Activated CD8-positive, alpha-beta T cell treated with anti-CD3 and anti-CD28 coated beads for 36 hours (primary cell): ENCODE measurements around the gene PTPRJ. TPM values are rescaled to one million over a fixed set of nuclear protein-coding genes. Genes with fewer than 3 reads are reported as not detected.
A peak's percentile ranks its signal among the peaks of the same experiment; 100 is the strongest.

Experiments used
- ATAC-seq: fragments of 200-7000 bp; cut with Tn5 transposase; one replicate; pipeline ENCODE4 v1.10.0; 2021; ENCODE audit warnings: mild to moderate bottlenecking, moderate library complexity
- CTCF ChIA-PET: fragments of 350-600 bp; sonication (Branson Sonifier 250); formaldehyde crosslinking; loops from one replicate; lab custom pipeline; 2021; ENCODE audit warnings: antibody characterized with exemption; lab: Charles Lee
- POLR2A ChIA-PET: fragments of 350-600 bp; sonication (Branson Sonifier 250); formaldehyde crosslinking; loops from one replicate; lab custom pipeline; 2021; ENCODE audit warnings: antibody characterized with exemption; lab: Charles Lee
- DNase-seq: peaks from one replicate; pipeline ENCODE4 v3.0.0-alpha.2; 2020
- H3K27ac Mint-ChIP-seq: one replicate; pipeline ENCODE4 v1.8.0; 2021; ENCODE audit warnings: mild to moderate bottlenecking, mixed read lengths
- H3K27me3 Mint-ChIP-seq: one replicate; pipeline ENCODE4 v1.8.0; 2021; ENCODE audit warnings: mixed read lengths
- H3K36me3 Mint-ChIP-seq: one replicate; pipeline ENCODE4 v1.8.0; 2021; ENCODE audit warnings: low read depth, mixed read lengths
- H3K4me1 Mint-ChIP-seq: one replicate; pipeline ENCODE4 v1.8.0; 2021; ENCODE audit warnings: low read depth, mixed read lengths
- H3K4me3 Mint-ChIP-seq: one replicate; pipeline ENCODE4 v1.8.0; 2021; ENCODE audit warnings: mild to moderate bottlenecking, moderate library complexity, mixed read lengths
- H3K9me3 Mint-ChIP-seq: one replicate; pipeline ENCODE4 v1.8.0; 2021; ENCODE audit warnings: mixed read lengths
- intact Hi-C: fragments of 100-400 bp; cut with micrococcal nuclease; formaldehyde crosslinking; loops from one replicate; pipeline ENCODE4 v1.10.0; 2022
- total RNA-seq, 2 experiments: library from RNA; stranded (reverse); gene quantifications; one replicate each; pipeline ENCODE4 v1.2.3, GENCODE V29; 2021
- TF ChIP-seq, protein P1 (sequence below): fragments of 200-600 bp; IDR thresholded peaks from one replicate; pipeline ENCODE4 v1.8.0; 2022; ENCODE audit warnings: antibody characterized with exemption, mild to moderate bottlenecking

PTPRJ gene
- total RNA-seq, 2 experiments from 2014 or later: 21.5 to 23.4 TPM

DNA sequence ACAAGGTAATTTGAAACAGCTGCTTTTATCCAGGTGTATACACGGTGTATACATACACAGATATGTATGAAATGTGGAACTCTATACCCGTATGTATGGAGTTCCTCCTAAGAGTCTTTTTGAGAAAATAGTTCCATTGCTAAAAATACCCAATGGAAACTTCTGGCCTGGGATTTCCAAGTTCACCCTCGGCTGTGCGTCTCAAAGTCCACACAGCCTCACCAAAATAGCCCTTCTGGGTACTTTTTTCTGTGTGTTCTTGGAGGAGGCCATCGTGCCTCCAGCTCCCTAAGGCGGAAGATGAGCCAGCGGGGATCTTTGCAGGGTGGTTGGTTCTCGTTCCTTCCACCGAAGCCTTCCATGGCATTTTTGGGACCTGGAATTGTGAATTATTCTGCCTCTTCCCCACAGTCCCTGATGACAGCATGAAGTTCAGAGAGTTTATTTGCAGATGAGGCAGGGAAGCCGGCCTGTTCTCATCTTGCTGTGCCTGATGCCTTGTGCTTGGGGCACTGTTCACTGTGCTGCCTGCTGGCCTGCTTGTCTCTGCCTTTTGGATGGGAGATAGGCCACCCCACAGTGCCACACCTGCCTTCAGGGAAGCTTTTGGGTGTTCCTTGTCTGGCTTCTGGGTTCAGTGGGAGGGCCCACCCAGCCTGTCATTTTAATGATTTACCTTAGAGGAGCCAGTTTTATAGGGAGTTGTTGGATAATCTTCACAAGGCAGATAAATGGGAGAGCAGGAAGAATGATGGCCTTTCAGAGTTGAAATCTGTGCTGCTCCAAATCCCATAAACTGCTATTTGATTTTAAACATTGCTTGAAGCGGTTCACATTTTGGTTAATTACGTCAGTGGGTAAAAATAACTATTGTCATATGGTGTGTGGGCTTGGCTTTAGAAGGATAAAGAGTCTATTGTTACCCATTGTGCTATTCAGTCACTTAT, 123.5 kb downstream of the PTPRJ start:
- TF ChIP-seq, protein P1, sequence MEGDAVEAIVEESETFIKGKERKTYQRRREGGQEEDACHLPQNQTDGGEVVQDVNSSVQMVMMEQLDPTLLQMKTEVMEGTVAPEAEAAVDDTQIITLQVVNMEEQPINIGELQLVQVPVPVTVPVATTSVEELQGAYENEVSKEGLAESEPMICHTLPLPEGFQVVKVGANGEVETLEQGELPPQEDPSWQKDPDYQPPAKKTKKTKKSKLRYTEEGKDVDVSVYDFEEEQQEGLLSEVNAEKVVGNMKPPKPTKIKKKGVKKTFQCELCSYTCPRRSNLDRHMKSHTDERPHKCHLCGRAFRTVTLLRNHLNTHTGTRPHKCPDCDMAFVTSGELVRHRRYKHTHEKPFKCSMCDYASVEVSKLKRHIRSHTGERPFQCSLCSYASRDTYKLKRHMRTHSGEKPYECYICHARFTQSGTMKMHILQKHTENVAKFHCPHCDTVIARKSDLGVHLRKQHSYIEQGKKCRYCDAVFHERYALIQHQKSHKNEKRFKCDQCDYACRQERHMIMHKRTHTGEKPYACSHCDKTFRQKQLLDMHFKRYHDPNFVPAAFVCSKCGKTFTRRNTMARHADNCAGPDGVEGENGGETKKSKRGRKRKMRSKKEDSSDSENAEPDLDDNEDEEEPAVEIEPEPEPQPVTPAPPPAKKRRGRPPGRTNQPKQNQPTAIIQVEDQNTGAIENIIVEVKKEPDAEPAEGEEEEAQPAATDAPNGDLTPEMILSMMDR: no peak
- Mint-ChIP-seq H3K4me1 (peaks cover 51% of the 10 kb centered on the region), H3K27ac (no peak overlapping the region), H3K27me3 (no peaks in the 10 kb centered on the region), H3K4me3 (no peak overlapping the region), H3K9me3 (no peaks in the 10 kb centered on the region), H3K36me3 (no peaks in the 10 kb centered on the region)
- DNase-seq (no peak), ATAC-seq (no peak)
- ChIA-PET CTCF (interaction anchor here (0.8 to 3.7 kb wide), 3 partner anchors 48 to 170 kb away, joined by 3 to 19 read pairs (median 3); no protein-coding TSS in a partner anchor), POLR2A (no interaction called here)
- intact Hi-C loops: no loop called here

DNA sequence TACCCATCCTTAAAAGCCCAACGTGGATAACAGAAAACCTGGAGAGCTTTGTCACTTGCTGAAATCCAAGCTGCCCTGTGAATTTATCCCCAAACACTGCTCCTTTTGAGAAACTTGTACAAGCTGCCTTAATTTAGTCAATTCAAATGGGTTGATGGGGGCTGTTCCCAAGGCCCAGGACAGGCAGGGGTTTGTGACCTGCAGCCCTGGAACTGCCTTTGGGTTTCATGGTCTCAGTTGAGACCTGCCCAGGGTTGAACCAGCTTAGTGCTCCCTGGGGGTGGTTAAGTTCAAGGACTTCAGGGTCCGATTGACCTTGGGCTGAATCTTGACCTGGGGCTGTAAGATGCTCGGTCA, 124.2 kb downstream of the PTPRJ start:
- CTCF ChIA-PET: interaction anchor here (1.0 to 3.7 kb wide), 3 partner anchors 15 to 170 kb away, joined by 3 to 19 read pairs (median 3); no protein-coding TSS in a partner anchor

DNA sequence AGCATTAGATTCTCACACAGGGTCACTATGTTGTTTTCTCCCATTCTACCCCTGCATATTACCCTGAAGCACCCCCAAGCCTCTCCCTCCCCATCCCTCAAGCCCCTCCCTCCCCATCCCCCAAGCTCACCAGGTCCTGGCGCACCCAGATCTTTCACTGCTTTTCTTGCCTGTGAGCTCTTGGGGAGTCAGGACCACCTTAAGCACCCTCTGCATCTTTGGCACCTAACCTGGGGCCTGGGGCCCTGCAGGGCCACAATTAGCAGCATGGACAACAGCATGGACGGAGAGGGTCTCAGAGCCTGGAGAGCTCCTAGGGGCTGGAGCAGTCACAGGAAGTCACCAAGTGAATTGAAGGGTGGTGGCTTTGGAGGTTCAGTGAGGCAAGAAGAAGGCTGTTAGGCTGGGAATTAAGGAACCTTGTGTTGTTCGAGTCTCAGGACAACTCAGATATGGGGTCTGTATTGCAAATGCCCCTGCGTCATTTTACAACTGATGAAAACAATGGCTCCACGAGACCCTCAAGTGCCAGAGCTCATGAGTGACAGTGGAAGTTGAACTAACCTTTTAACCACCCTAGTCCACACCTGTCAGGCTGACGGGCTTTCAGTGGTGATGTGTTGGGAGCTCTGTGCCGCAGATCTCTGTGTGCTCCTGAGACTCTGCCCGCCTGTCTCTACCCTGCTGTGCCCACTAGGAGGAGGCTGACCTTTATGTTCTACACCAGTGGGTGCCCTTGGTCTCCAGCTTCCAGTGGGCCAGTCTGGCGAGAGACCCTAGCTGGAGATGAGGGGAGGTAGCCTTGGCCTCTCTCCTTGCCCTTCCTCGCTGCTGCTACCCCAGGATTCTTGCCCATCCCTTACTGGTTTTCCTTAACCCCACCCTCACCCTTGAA, 125.0 kb downstream of the PTPRJ start:
- intact Hi-C loops: no loop called here
- no peak overlapping the region for H3K4me3 Mint-ChIP-seq
- DNase-seq: no peak
- TF ChIP-seq, protein P1: no peak
- no peaks in the 10 kb centered on the region for H3K36me3 Mint-ChIP-seq
- H3K4me1 Mint-ChIP-seq: peaks cover 61% of the 10 kb centered on the region
- no peak overlapping the region for H3K27ac Mint-ChIP-seq
- ChIA-PET CTCF (interaction anchor here (0.5 to 3.7 kb wide), 4 partner anchors 16 to 171 kb away, joined by 3 to 19 read pairs (median 3); no protein-coding TSS in a partner anchor), POLR2A (interaction anchor here (0.5 to 0.7 kb wide), 2 partner anchors 85 to 240 kb away, joined by 3 read pairs; no protein-coding TSS in a partner anchor)
- no peaks in the 10 kb centered on the region for H3K9me3 Mint-ChIP-seq
- no peak for ATAC-seq
- no peaks in the 10 kb centered on the region for H3K27me3 Mint-ChIP-seq

More for the DNA sequence above, 124.2 kb downstream of the PTPRJ start:
- TF ChIP-seq, protein P1: no peak
- Mint-ChIP-seq H3K4me1 (peaks cover 55% of the 10 kb centered on the region), H3K9me3 (no peaks in the 10 kb centered on the region), H3K36me3 (no peaks in the 10 kb centered on the region), H3K27me3 (no peaks in the 10 kb centered on the region), H3K4me3 (no peak overlapping the region), H3K27ac (no peak overlapping the region)
- ATAC-seq: no peak
- no peak for DNase-seq
- POLR2A ChIA-PET: no interaction called here
- intact Hi-C loops: no loop called here

DNA sequence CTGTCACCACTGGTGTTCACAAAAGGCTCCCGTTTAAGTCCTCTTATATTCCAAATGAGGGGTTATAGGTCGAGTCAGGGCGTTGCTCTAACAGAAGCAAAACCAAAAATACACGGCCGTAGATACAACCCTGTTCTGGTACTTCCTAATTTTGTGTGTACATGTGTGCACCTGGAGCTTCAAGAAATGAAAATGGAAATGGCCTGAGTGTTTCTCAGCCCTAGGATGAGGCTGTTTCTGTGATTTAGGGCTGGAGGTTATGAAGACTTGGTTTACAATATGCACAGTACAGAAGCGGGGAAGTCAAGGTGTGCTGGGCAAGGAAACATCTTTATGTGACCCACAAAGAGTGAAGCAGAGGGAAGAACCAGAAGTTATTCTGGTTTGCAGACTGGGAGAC, 125.8 kb downstream of the PTPRJ start:
- no peak for ATAC-seq

More for the DNA sequence above, 125.8 kb downstream of the PTPRJ start:
- intact Hi-C loops: no loop called here
- ChIA-PET CTCF (interaction anchor here (12.6 kb wide), 1 partner anchor 172 kb away, joined by 161 read pairs; no protein-coding TSS in a partner anchor), POLR2A (interaction anchor here (0.5 to 1.3 kb wide), 2 partner anchors 100 to 240 kb away, joined by 3 to 5 read pairs; no protein-coding TSS in a partner anchor)
- DNase-seq: no peak
- H3K27me3 Mint-ChIP-seq: no peaks in the 10 kb centered on the region
- no peak overlapping the region for H3K4me3 Mint-ChIP-seq
- peaks cover 61% of the 10 kb centered on the region for H3K4me1 Mint-ChIP-seq
- no peaks in the 10 kb centered on the region for H3K36me3 Mint-ChIP-seq
- TF ChIP-seq, protein P1: no peak
- H3K9me3 Mint-ChIP-seq: no peaks in the 10 kb centered on the region
- H3K27ac Mint-ChIP-seq: peak overlapping the region; percentile 5
